Measurements from ENCODE around the gene MAN1A1.
"Not testable (repeated sequence)": the region's sequence is repeated elsewhere in the genome, so short reads cannot be mapped to it uniquely, and the experiment has no call there.

The MAN1A1 gene

DNA sequence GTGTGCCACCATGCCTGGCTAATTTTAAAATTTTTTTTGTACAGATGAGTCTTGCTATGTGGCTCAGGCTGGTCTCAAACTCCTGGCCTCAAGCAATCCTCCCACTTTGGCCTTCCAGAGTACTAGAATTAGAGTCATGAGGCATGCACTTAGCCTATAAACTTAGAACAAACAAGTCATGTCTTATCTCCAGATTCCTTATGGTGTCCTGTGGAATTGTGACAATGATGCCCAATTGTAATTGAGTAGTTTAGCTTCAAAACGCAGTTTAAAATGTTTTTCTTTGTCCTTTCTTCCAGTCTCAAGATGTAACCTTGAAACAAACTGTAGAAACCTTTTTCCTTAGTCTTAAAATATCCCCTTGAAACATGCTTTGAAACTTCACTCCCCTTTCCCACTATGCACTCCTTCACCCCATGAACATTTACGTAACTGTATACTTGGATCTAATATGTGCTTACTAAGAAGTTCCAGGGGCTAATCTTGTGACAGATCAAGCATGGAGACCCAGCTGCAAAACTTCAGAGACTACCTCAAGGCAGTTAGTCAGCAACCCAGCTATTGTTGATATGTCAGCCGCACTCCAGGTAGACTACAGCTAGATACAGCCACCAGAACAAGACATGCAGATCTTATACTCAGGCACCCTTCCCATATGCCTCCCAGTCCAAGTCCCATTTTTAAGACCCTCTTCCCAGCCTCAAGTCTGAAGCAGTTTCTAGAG lies 46.2 kb downstream of the MAN1A1 start:
- no peak for DNase-seq (ENCODE audit: low spot score)

DNA sequence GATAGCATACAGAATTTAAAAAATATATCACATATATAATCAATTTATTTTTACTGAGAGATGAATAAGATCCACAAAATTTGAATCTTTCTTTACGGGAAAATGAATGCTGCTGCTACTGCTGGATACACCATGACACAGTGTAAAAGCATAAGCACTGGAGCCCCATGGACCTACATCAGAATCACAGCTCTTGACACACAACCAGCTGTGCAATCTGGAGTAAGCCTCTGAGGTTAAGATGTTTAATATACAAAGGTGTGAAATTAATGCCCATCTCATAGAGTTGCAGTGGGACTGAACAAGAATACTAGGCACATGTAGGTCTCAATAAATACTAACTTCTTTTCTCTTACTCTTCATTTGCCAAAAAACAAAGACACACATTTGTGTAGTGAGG lies 48.1 kb downstream of the MAN1A1 start:
- DNase-seq (ENCODE audit: low spot score): no peak

DNA sequence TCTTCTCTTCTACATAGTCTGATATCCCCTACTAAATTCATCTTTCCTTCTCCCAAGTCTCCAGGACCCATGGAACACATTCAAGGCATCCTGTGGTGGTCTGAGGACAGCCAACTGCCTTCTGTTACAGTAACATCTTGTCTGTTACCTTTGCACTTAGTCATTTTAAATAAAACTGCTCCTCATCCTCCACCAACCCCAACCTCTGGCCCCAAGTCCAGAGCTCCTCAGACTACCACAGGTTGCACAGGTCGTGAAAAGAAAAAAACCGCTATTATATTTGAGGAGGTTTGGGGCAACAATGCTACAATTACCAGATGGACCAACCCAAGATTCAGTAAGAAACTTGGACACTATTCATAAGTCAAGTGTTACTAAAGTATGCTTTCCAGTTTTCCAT lies 49.9 kb downstream of the MAN1A1 start:
- DNase-seq (ENCODE audit: low spot score): no peak

DNA sequence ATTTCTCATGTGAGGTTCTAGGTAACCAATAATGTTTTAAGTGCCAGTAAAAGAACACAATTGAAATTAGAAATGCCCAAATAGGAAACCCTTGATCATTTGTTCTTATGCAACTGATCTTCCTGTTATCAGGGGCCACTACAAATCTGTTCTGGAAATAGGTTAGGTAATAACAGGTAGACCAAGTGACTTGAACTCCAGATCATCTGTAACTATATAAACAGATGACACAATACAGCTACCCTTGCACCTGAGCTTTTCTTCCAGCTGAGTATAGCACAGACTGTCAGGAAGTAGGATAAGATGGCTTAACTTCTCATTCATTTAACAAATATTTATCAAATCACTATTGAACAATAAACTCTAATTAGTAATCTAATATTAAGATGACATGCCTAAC lies 52.5 kb downstream of the MAN1A1 start:
- DNase-seq (ENCODE audit: low spot score): no peak

DNA sequence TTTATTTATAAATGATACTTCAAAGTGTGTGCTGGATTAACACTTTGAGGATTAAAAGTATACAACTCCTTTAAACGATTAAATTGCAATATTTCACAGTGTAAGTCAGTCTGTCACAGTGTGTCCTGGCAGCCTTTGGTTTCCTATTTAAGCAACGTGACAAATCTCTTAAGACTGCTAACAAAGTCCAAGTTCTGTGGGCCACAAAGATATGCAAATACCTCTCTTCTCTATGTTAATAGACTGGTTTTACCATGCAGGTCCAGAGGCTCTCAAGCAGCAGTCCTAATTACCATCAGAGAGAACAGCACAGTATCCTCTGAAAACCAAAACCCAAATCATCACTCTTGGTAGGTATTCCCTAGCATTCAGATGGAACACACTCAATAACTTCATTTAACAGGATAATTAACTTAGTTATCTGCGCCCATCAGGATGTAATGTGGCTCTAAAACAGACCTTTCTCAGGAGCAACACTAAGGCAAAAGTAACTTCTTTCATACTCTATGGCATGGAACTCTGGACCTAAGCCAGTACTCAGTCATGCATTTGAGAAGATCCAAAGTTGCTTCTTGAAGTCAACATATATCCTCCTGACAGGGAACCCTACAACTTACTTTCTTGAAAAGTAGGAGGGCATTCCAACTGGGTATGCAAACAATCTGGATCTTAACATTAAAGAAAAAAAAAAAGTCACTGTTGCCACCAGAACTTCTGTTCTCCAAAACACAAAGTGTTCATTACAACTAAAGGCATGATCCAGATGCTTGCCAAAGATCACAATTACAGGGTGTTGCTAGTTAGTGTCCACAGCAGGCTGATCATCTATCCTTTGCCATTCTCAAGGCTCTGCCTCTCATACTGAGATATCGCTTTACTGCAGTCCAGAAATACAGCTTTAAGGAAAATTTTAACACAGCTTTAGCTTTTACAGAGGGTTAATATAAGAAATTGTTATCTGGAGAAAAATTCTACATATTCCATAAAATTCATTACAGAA lies 53.2 kb downstream of the MAN1A1 start:
- DNase-seq (ENCODE audit: low spot score): no peak

DNA sequence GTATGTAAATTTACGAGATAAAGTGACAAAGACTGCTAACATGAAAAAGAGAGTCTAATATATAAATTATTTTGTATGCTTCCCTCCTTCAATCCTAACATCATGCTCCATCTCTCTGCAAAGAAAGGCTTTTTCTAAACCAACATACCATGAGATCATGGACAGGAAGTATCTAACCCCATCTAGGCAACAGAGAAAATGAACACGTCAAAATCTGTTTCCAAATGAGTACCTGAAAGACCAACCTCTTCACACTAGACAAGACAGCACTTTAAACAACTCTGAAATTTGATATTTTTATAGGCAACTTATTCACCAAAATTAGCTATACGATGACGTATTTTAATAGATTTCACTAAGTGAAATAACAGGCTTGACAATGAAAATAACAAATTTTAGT lies 54.6 kb downstream of the MAN1A1 start:
- DNase-seq (ENCODE audit: low spot score): no peak

DNA sequence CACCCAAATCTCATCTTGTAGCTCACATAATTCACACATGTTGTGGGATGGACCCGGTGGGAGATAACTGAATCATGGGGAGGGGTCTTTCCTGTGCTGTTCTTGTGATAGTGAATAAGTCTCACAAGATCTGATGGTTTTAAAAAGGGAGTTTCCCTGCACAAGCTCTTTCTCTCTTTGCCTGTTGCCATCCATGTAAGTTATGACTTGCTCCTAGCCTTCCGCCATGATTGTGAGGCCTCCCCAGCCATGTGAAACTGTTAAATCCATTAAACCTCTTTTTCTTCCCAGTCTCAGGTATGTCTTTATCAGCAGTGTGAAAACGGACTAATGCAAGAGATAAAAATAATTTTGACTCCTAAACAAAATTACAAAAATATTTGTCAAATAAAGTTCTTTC lies 58.5 kb downstream of the MAN1A1 start:
- not testable (repeated sequence) for DNase-seq (ENCODE audit: low spot score)

DNA sequence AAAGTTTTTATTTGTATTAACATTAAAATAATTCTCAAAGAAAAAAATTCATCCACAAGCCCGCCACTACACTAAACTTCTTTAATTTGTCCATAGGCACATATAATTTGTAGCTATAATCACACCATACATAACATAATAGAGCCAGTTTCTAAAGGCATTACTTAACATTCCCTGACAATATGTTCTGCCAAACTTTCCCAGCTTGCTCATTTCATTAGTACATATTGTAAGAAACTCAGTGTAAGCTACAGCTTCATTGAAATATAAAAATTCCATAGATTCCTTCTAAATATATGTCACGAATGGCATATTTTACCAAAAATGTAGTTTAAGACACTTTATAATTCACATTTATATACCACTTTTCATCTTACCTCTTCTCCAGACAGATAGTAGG lies 59.3 kb downstream of the MAN1A1 start:
- DNase-seq (ENCODE audit: low spot score): no peak

DNA sequence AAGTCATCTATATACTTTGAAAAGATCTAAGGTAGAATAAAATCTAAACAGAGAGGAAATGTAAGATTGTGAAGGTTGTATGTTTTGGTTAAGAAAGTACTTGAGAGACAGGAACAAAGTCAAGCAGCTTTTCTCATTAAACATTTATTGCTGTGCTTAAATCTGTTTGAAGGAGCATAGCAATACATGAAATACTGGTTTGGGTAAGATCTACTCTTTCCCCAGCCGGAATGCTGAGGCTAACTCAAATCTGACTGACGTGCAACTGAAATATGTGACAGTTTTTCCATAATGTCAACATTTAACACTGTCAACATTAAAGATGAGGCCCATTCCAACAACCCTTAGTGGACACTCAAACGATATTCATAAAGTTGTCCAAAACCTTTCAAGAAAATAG lies 59.9 kb downstream of the MAN1A1 start:
- DNase-seq (ENCODE audit: low spot score): no peak

DNA sequence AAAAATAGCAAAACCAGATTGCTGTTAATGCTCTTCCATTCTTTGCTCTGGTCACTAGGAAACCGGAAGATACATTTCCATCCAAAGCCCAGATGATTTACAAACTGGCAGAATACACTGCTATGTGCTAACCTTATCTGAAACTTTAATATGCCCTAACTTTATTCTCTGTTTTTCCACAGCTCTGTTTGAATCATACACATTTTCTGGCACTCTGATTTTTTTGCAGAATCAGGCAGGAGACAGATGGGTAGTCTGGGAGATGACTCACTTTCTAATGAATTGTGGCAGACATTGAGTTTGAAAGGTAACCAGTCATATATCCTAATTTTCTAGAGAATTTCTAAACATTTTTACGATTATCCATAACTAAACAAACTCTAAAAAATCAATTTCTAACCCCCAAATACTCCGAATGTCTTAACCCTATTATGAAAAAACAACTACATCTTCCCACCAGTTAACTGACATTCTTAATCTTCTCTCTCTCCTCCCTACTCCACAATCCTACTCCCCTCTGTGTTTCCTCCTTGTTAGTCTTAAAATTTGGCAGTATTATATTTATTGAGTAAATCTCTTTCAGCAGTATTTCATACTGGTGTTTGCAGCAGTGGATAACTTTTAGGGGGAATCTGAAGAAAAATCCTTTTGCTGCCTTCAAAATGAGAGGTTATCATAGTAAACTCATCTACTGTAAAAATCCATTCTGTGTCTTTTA lies 63.5 kb downstream of the MAN1A1 start:
- peak; percentile 40 for DNase-seq (ENCODE audit: low spot score)

DNA sequence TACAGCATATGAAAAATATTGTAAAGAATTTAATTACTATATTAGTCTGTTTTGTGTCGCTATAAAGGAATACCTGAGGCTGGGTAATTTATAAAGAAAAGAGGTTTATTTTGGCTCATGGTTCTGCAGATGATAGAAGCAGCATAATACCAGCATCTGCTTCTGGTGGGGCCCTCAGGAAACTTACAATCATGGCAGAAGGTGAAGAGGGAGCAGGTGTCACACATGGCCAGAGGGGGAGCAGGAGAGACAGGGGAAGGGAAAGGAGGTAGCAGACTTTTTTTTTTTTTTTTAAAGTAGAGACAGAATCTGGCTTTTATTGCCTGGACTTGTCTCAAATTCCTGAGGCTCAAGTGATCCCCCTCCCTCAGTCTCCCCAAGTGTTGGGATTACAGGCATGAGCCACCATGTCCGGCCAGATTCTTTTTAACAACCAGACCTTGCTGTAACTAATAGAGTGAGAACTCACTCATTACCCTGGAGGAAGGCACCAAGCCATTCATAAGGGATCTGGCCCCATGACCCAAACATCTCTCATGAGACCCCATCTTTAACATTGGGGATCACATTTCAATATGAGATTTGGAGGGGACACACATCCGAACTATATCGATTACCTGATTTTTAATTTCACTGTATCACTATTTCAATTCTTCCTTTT lies 64.6 kb downstream of the MAN1A1 start:
- DNase-seq (ENCODE audit: low spot score): peak; percentile 82

DNA sequence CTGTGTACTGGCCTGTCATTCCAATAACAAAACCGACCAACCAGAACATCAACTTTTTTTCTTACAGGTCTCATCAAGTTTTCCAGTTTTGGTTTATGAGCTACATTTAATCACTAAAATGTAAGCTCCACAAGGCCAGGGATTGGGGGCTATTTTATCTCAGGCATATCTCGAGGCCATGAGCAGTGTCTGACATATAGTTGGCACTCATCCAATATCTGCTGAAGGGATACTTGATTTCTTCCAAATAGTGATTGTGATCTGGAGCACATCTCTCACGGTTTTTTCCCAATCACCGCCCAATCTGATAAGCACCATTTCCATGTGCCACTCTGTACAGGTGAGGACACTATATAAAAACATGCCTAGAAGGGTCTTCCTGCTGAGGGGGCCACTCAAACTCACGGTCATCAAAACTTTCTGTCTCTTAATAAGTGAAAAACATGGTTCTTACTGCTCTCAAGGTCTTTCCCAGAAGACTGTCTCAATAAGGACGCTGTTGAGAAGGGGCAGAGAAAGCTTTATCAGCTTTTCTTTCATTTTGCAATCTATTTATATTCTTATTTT lies 65.5 kb downstream of the MAN1A1 start:
- peak; percentile 58 for DNase-seq (ENCODE audit: low spot score)

DNA sequence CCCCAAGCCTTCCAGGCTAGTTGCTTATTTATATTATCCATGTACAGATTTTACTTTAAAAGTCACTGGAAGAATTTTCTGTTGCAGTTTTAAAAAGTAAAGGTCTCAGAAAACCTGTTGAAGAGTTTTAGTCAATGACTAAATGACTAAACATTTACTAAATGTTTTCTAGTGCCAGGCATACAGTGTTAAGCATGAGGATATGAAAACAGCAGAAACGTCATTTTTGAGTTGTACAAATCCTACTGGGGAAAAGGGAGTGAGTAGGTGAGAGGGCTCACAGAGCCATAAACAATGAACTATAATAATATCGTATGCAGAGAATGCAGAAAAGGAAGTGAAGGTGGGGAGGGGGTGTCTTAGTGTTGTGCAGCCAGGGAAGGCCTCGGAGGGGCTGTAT lies 66.3 kb downstream of the MAN1A1 start:
- DNase-seq (ENCODE audit: low spot score): no peak

DNA sequence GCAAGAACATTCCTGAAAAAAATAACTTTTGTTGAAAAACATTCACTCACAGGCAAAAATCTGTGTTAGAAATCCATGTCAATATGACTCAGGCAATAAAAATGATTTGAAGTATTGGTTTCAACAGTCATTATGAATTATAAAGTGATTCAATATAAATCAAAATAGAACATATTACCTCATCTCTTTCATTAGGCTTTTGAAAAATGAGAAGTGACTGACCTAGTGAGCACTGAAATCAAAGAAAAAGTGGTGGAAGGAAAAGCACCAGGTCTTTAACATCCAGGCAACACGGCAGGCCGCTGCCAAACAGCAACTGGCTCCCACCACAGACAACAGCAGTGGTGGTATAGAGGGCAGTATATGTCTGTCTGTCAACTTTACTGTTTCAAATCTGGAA lies 68.9 kb downstream of the MAN1A1 start:
- no peak for DNase-seq (ENCODE audit: low spot score)

DNA sequence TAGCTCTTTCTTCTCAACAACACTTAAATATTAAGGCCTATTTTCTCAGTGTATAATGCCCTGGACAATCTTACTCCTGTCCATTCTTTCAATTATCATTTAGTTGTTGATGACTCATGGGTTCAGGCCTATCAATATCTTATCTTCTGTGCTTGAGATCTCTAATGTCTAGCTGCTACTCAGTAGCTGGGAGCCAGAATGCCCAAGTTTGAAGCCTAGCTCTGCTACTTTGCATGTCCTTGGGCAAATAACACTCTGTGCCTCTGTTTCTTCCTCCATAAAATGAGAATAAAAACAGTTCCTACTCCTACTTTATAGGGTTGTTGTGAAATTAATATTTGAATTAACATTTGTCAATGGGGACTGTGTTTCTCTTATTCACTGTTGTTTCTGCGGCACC lies 69.5 kb downstream of the MAN1A1 start:
- DNase-seq (ENCODE audit: low spot score): no peak

DNA sequence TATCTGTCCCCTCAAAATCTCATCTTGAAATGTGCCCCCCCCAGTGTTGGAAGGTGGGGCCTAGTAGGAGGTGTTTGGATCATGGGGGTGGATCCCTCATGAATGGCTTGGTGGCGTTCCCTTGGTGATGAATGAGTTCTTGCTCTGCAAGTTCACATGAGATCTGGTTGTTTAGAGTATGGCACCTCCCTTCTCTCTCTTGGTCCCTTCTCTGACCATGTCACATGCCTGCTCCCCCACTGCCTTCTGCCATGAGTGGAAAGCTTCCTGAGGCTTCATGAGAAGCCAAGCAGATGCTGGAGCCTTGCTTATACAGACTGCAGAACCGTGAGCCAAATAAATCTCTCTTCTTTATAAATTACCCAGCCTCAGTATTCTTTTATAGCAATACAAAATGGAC lies 70.9 kb downstream of the MAN1A1 start:
- no peak for DNase-seq (ENCODE audit: low spot score)

DNA sequence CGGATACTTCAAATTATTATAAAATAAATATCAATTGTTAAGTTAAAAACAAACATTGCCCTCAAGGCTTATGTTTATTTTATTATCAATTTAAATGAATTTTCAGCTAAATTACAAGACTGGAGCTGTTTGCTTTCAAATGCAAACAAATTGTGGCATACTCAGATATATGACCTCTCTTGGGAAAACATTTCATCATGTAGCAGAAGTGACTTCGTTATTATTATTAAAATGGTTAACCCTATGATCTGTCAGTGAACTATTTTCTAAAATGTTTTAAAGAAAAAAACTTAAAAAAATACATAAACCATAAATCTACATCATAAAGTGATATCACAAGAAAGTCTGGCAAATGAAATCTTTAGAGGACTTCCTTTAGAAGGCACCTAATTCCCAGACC lies 72.5 kb downstream of the MAN1A1 start:
- no peak for DNase-seq (ENCODE audit: low spot score)

DNA sequence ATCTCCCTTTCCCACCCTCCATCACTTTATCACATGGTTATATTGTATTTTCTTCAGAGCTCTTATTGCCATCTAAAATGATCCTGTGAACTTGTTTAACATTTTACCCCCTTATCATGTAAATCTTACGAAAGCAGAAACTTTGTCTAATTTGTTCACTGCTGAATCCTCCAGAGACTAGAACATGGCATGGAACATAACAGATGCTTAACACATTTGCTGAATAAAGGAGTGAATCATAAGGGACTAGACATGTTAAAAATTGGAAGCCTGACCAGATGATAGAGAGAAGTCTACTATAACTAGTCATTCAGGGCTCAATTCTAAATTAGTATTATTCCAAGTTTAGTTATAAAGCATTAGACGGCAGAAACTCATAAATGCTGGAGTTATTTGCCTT lies 73.3 kb downstream of the MAN1A1 start:
- no peak for DNase-seq (ENCODE audit: low spot score)

DNA sequence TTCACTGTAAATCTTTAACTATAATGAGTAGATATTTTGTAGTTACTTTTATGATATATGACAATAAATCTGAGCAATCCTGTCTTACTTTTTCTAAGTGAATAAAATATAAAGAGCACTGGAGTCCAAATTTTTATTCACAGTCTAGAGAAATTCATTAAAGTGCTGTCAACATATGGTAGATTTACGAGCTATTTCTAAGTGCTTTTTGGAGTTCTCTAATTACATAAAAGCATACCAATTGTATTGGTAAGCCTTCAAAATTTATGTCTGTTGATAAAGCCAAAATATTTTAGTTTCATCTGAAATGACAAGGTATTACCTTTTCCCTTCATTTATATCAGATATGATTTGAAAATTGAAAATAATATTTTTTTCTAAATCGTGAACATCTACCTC lies 75.4 kb downstream of the MAN1A1 start:
- no peak for DNase-seq (ENCODE audit: low spot score)

DNA sequence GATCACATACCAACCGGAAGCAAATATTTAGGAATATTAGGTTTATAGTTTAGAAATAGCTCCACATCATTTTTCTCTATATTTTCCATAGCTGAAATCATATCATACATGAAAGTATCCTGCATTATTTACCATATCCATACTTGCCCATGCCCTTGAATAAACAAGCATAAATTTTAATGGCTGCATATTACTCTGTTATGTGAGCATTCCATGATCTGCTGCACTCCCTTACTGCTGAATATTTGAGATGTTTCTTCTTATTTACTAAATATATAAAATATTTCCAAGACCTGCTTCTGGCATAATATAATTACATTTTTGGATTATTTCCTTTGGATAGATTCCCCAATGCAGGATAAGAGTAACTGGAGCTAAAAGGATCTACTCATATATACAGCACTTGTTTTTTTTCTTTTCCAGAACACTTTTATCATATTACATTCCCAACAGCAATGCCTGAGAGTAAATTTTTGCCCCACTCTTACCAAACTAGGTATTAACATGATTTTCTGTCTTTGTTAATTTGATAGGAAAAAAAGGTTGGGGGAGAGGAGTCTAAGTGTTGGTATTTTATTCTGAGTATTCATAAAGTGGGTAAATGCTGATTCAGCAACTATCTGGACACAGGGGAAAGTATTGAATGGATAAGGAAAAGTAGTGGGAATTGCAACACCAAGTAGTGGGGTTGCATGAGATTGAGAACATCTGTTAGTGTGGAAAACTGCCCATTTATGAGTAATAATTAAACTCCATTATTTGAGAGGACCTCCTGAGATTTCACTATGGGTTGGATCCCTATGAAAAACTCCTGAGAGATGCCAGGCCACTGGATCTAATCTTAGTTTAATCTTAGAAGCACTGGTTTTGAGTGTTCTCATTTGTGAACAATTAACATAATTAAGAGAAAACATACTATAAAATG lies 76.0 kb downstream of the MAN1A1 start:
- no peak for DNase-seq (ENCODE audit: low spot score)

DNA sequence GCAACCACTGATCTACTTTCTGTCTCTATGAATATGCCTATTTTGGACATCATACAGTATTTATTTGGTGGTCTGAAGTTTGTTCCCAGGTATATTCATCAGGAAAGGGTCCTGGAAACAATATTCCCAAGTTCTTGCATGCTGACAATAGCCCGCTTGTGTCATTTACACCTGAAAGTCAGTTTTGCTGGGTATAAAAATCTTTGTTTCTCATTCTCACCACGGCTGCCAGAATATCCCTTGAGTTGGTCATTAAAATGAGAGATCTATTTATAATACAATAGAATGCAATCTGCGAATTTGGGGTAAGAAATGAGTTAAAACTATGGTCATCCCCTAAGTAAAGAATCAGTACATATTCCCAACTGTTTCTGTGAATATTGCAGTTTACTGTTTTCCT lies 79.0 kb downstream of the MAN1A1 start:
- no peak for DNase-seq (ENCODE audit: low spot score)
